OCI-LY7 (cell line): Measurements from ENCODE around the gene SDR39U1. TPM values are rescaled to one million over a fixed set of nuclear protein-coding genes. Genes with fewer than 3 reads are reported as not detected.
"Not testable (repeated sequence)": the region's sequence is repeated elsewhere in the genome, so short reads cannot be mapped to it uniquely, and the experiment has no call there.

Source experiments
- Bru-seq: library from RNA; stranded (reverse); fragments of 400-500 nt; gene quantifications from one replicate; lab custom pipeline; 2021; lab: Mats Ljungman, UMichigan
- BruChase-seq, 2 experiments: library from RNA; stranded (reverse); fragments of 400-500 nt; gene quantifications; one replicate each; lab custom pipeline; 2021; lab: Mats Ljungman, UMichigan
- BruUV-seq: library from RNA; stranded (reverse); fragments of 400-500 nt; replicated peaks from 2 replicates; lab custom pipeline; 2021; lab: Mats Ljungman, UMichigan
- CTCF ChIA-PET: fragments of 300-600 bp; sonication (Branson Sonifier 250); formaldehyde crosslinking; loops from one replicate; lab custom pipeline; 2022; ENCODE audit warnings: antibody characterized with exemption; ENCODE audit not compliant: unreplicated experiment; lab: Charles Lee
- POLR2A ChIA-PET: fragments of 300-600 bp; sonication (Branson Sonifier 250); formaldehyde crosslinking; loops from one replicate; lab custom pipeline; 2022; ENCODE audit warnings: antibody characterized with exemption; lab: Charles Lee
- DNase-seq: peaks from one replicate; pipeline ENCODE4 v3.0.0-alpha.2; 2015; ENCODE audit warnings: low spot score
- H2AFZ ChIP-seq: fragments of 200-600 bp; sonication (generic), shearing (Covaris generic); 2 replicates; pipeline ENCODE4 v1.6.1; 2014; ENCODE audit warnings: mild to moderate bottlenecking, antibody characterized with exemption, low read length, moderate library complexity
- H3K27ac ChIP-seq: fragments of 200-600 bp; sonication (generic); 2 replicates; pipeline ENCODE4 v1.5.1; 2014; ENCODE audit warnings: mixed run types, low read depth, mild to moderate bottlenecking, moderate library complexity, low read length, inconsistent platforms; ENCODE audit not compliant: poor library complexity, severe bottlenecking
- H3K36me3 ChIP-seq: fragments of 200-600 bp; sonication (generic); 2 replicates; pipeline ENCODE4 v1.6.1; 2014; ENCODE audit warnings: mild to moderate bottlenecking, antibody characterized with exemption, low read length, moderate library complexity, mixed read lengths; ENCODE audit not compliant: insufficient read depth
- H3K4me1 ChIP-seq: fragments of 200-600 bp; sonication (generic); 2 replicates; pipeline ENCODE4 v1.5.1; 2014; ENCODE audit warnings: mild to moderate bottlenecking, low read length; ENCODE audit not compliant: insufficient read depth, poor library complexity, severe bottlenecking
- H3K4me2 ChIP-seq: fragments of 200-600 bp; sonication (generic); 2 replicates; pipeline ENCODE4 v1.6.1; 2014; ENCODE audit warnings: mild to moderate bottlenecking, low read length
- H3K4me3 ChIP-seq: fragments of 200-600 bp; sonication (generic); 2 replicates; pipeline ENCODE4 v1.5.1; 2014; ENCODE audit warnings: mild to moderate bottlenecking, low read depth, low read length; ENCODE audit not compliant: poor library complexity, severe bottlenecking
- H3K79me2 ChIP-seq: fragments of 200-600 bp; sonication (generic); 2 replicates; pipeline ENCODE4 v1.6.1; 2016; ENCODE audit warnings: low read depth, mild to moderate bottlenecking, low read length, moderate library complexity, mixed read lengths; ENCODE audit not compliant: insufficient read depth
- H3K9me2 ChIP-seq: fragments of 200-600 bp; sonication (generic); 2 replicates; pipeline ENCODE4 v1.6.1; 2016; ENCODE audit warnings: mild to moderate bottlenecking, low read length, mixed read lengths; ENCODE audit not compliant: insufficient read depth
- H3K9me3 ChIP-seq: fragments of 200-600 bp; sonication (generic); 2 replicates; pipeline ENCODE4 v1.6.1; 2014; ENCODE audit warnings: mild to moderate bottlenecking, mixed run types, low read length, mixed read lengths
- H4K20me1 ChIP-seq: fragments of 200-600 bp; sonication (generic); 2 replicates; pipeline ENCODE4 v1.6.1; 2014; ENCODE audit warnings: mild to moderate bottlenecking, antibody characterized with exemption, low read length, moderate library complexity, mixed read lengths; ENCODE audit not compliant: insufficient read depth
- CTCF ChIP-seq: fragments of 200-600 bp; sonication (generic); conservative IDR thresholded peaks from 2 replicates; pipeline ENCODE4 v1.5.1; 2014; ENCODE audit warnings: mild to moderate bottlenecking, antibody characterized with exemption, low read length, moderate library complexity, mixed read lengths
- EZH2phosphoT487 ChIP-seq: fragments of 200-600 bp; sonication (generic); IDR thresholded peaks from 2 replicates; pipeline ENCODE4 v1.6.1; 2018; ENCODE audit warnings: low read depth, borderline replicate concordance, mild to moderate bottlenecking, mixed run types, antibody characterized with exemption, low read length, moderate library complexity, mixed read lengths
- intact Hi-C: fragments of 100-400 bp; cut with micrococcal nuclease; formaldehyde crosslinking; loops from one replicate; pipeline ENCODE4 v1.10.0; 2022; ENCODE audit not compliant: unreplicated experiment
- long read RNA-seq: library from polyadenylated mRNA; stranded (forward); transcript quantifications from one replicate; pipeline ENCODE4 v2.0.0, GENCODE V29; 2022
- total RNA-seq, 2 experiments: library from RNA; depleted of rRNA in 1 of 2; stranded (reverse); fragments of >200 nt in 1 of 2; shearing (Covaris generic) in 1 of 2; gene quantifications; 2 replicates each; pipeline ENCODE4 v1.2.3, GENCODE V29; 2014 to 2022

The SDR39U1 gene
- total RNA-seq (2014; rRNA removed; shearing (Covaris generic)) (51.4 and 54.0 TPM in 2 replicates), total RNA-seq (2022) (101 and 103 TPM in 2 replicates), Bru-seq, nascent RNA (percentile 88 among the genes with signal in this experiment), BruChase-seq, experiment 1, labeled RNA remaining after a 6-hour chase (percentile 93 among the genes with signal in this experiment), BruChase-seq, experiment 2, labeled RNA remaining after a 2-hour chase (percentile 90 among the genes with signal in this experiment)
- long read RNA-seq, transcript SDR39U1-203 (5 exons, 1,507 nt) = minor isoform, 19 of 139 reads
- long read RNA-seq, transcript SDR39U1-205 (2 exons, 648 nt) = minor isoform, 10 of 139 reads
- long read RNA-seq, transcript SDR39U1-209 (4 exons, 1,203 nt) = minor isoform, 11 of 139 reads
- long read RNA-seq, transcript SDR39U1-201 (6 exons, 1,233 nt) = major isoform, 31 of 139 reads
- long read RNA-seq, partial matches to known transcripts = 4 of 139 reads
- long read RNA-seq, other reads (novel, unspliced or antisense) = 49 of 139 reads

DNA sequence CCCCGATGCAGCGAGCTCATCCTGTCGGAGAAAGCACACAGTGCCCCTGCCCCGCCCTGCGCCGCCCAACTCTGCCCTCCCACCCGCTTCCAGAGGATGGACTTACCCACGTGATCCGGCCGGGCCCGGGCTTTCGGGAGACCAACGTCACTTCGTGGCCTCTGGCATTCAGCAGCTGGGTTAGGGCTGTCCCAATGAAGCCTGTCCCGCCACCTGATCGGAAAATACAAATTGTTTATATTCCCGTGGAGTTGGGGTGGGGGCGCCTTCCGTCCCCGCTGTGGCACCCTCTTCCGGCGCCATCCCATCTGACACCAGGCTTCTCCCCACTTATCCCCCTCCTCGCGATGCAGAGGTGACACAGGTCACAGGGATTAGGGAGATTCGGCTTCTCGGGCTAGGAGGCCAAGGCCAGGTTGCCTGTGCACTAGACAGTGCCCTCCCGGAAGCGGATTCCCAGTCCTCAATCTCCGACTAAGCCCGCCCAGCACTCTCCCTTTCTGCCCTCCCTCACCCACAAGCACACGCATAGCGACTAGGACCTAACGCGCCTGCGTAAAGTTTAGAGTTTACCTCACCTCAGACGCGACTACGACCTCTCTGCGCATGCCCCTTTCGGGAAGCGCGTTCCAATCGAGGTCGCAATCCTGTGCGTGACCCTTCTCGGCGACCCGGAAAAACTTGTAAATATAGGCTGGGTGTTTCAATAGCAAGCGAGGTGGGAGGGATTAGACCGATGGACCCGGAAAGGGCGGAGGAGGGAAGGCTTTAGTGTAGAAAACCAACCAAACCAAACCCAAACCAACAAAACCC lies at the start of gene SDR39U1:
Gene SDR39U1, minus strand, starts transcription at position 537 of the 813 bp plus-strand sequence. Its CDS starts 7 bp downstream, at position 530.
- TF ChIP-seq CTCF = no peak
- TF ChIP-seq EZH2phosphoT487 = no peak
- peaks cover 27% of the 10 kb centered on the region for H3K4me1 ChIP-seq
- peak; percentile 99 for DNase-seq
- BruUV-seq = no TSS peak
- no peaks in the 10 kb centered on the region for H3K9me3 ChIP-seq
- peak within 1 kb of the TSS; percentile 83 for H3K4me3 ChIP-seq
- ChIA-PET POLR2A (interaction anchor here (0.6 to 2.3 kb wide), 16 partner anchors 7 to 229 kb away, joined by 3 to 10 read pairs (median 4); partner anchors contain the start of genes CBLN3, KHNYN, RIPK3 and TINF2), CTCF (interaction anchor here (0.5 to 1.5 kb wide), 7 partner anchors 11 to 352 kb away, joined by 3 to 10 read pairs (median 3); partner anchors contain the start of gene CIDEB)
- no peaks in the 10 kb centered on the region for H3K9me2 ChIP-seq
- no peaks in the 10 kb centered on the region for H4K20me1 ChIP-seq
- peaks cover 21% of the 10 kb centered on the region; the same call in 1 of the 2 replicates for H3K79me2 ChIP-seq
- peaks cover 42% of the 10 kb centered on the region for H3K36me3 ChIP-seq
- intact Hi-C loops = loop anchor here (10.0 kb wide), 1 partner anchor 888 kb away; the partner anchor contains the start of genes THTPA and ZFHX2
- H2AFZ ChIP-seq = peak within 1 kb of the TSS; percentile 75
- H3K4me2 ChIP-seq = peak within 1 kb of the TSS; percentile 93
- peak within 1 kb of the TSS; percentile 78 for H3K27ac ChIP-seq

- H3K79me2 ChIP-seq, BruUV-seq, H3K36me3 ChIP-seq, CTCF ChIA-PET, H3K4me1 ChIP-seq, H3K4me2 ChIP-seq, H3K27ac ChIP-seq, POLR2A ChIA-PET, H4K20me1 ChIP-seq, H3K4me3 ChIP-seq, H3K9me3 ChIP-seq, DNase-seq, H3K9me2 ChIP-seq, H2AFZ ChIP-seq, intact Hi-C loops: not testable (repeated sequence)
Measured at GRCh38 chr14:24491586-24492408, 49.2 kb upstream of the SDR39U1 start.
